GM23338 (cell line): Measurements from ENCODE around the gene ZSCAN9. TPM values are rescaled to one million over a fixed set of nuclear protein-coding genes. Genes with fewer than 3 reads are reported as not detected.

Experiments used
- ATAC-seq: fragments of 200-7000 bp; cut with Tn5 transposase; 3 replicates; pipeline ENCODE4 v1.9.1; 2020
- DNase-seq: peaks from one replicate; pipeline ENCODE4 v3.0.0-alpha.2; 2015; ENCODE audit warnings: low spot score
- H2AFZ ChIP-seq: fragments of 200-600 bp; sonication (generic); 2 replicates; pipeline ENCODE4 v1.8.0; 2016; ENCODE audit warnings: antibody characterized with exemption, mild to moderate bottlenecking, moderate library complexity
- H3F3A ChIP-seq: fragments of 200-600 bp; sonication (generic); replicated peaks from 2 replicates; pipeline ENCODE4 v1.8.0; 2017; ENCODE audit warnings: antibody characterized with exemption, mixed run types, low read depth
- H3K27ac ChIP-seq: fragments of 200-600 bp; sonication (generic); 2 replicates; pipeline ENCODE4 v1.6.1; 2016; ENCODE audit warnings: low read depth
- H3K27me3 ChIP-seq: fragments of 200-600 bp; sonication (generic); 2 replicates; pipeline ENCODE4 v1.8.0; 2016; ENCODE audit warnings: mild to moderate bottlenecking, mixed run types, moderate library complexity; ENCODE audit not compliant: insufficient read depth
- H3K36me3 ChIP-seq: fragments of 200-600 bp; sonication (generic); 2 replicates; pipeline ENCODE4 v1.8.0; 2016; ENCODE audit warnings: mild to moderate bottlenecking; ENCODE audit not compliant: insufficient read depth
- H3K4me1 ChIP-seq: fragments of 200-600 bp; sonication (generic); 2 replicates; pipeline ENCODE4 v1.8.0; 2016; ENCODE audit warnings: mild to moderate bottlenecking, moderate library complexity; ENCODE audit not compliant: insufficient read depth
- H3K4me2 ChIP-seq: fragments of 200-600 bp; sonication (generic); 2 replicates; pipeline ENCODE4 v1.7.1; 2017; ENCODE audit warnings: mixed run types
- H3K4me3 ChIP-seq: fragments of 200-600 bp; sonication (generic); 2 replicates; pipeline ENCODE4 v1.6.1; 2016; ENCODE audit warnings: mixed run types
- H3K79me2 ChIP-seq: fragments of 200-600 bp; sonication (generic); replicated peaks from 2 replicates; pipeline ENCODE4 v1.8.0; 2017; ENCODE audit warnings: mild to moderate bottlenecking; ENCODE audit not compliant: insufficient read depth
- H3K9me2 ChIP-seq: fragments of 200-600 bp; sonication (generic); 2 replicates; pipeline ENCODE4 v1.8.0; 2017; ENCODE audit not compliant: insufficient read depth
- H4K20me1 ChIP-seq: fragments of 200-600 bp; sonication (generic); replicated peaks from 2 replicates; pipeline ENCODE4 v1.8.0; 2017; ENCODE audit warnings: mild to moderate bottlenecking; ENCODE audit not compliant: insufficient read depth
- H3K27ac Mint-ChIP-seq: 2 replicates; pipeline ENCODE4 v1.8.0; 2020; ENCODE audit warnings: inconsistent platforms, mild to moderate bottlenecking, moderate library complexity, mixed read lengths
- H3K27me3 Mint-ChIP-seq: 3 replicates; pipeline ENCODE4 v1.8.0; 2022; ENCODE audit warnings: low read depth, mild to moderate bottlenecking, moderate library complexity, mixed read lengths, inconsistent platforms; ENCODE audit not compliant: insufficient read depth, poor library complexity
- H3K36me3 Mint-ChIP-seq: 3 replicates; pipeline ENCODE4 v1.8.0; 2021; ENCODE audit warnings: low read depth, mild to moderate bottlenecking, inconsistent platforms, moderate library complexity, mixed read lengths
- H3K4me1 Mint-ChIP-seq: 3 replicates; pipeline ENCODE4 v1.8.0; 2020; ENCODE audit warnings: mild to moderate bottlenecking, inconsistent platforms, mixed read lengths
- H3K4me3 Mint-ChIP-seq: 3 replicates; pipeline ENCODE4 v1.8.0; 2021; ENCODE audit warnings: moderate library complexity, mild to moderate bottlenecking, inconsistent platforms, mixed read lengths
- H3K9me3 Mint-ChIP-seq: 3 replicates; pipeline ENCODE4 v1.8.0; 2020; ENCODE audit warnings: moderate library complexity, mild to moderate bottlenecking, inconsistent platforms, mixed read lengths
- CREB1 ChIP-seq: fragments of 250-450 bp; sonication (Bioruptor Pico); IDR thresholded peaks from 2 replicates; pipeline ENCODE4 v1.5.0; 2020; ENCODE audit warnings: low read depth, mild to moderate bottlenecking, moderate library complexity
- ETS1 ChIP-seq: IDR thresholded peaks from 2 replicates; pipeline ENCODE4 v1.6.1; 2016; ENCODE audit warnings: antibody characterized with exemption
- EZH2 ChIP-seq: fragments of 200-600 bp; sonication (generic); IDR thresholded peaks from one replicate; pipeline ENCODE4 v1.8.0; 2017; ENCODE audit warnings: antibody characterized with exemption, mild to moderate bottlenecking, low read depth; ENCODE audit not compliant: unreplicated experiment
- EZH2phosphoT487 ChIP-seq: fragments of 200-600 bp; sonication (generic); IDR thresholded peaks from one replicate; pipeline ENCODE4 v1.8.1; 2018; ENCODE audit warnings: antibody characterized with exemption; ENCODE audit not compliant: unreplicated experiment
- JUNB ChIP-seq: IDR thresholded peaks from one replicate; pipeline ENCODE4 v1.6.1; 2016; ENCODE audit warnings: antibody characterized with exemption; ENCODE audit not compliant: unreplicated experiment
- NANOG ChIP-seq: IDR thresholded peaks from 2 replicates; pipeline ENCODE4 v1.6.1; 2016; ENCODE audit warnings: antibody characterized with exemption, borderline replicate concordance
- POLR2AphosphoS5 ChIP-seq: IDR thresholded peaks from 2 replicates; pipeline ENCODE4 v1.6.1; 2016; ENCODE audit warnings: antibody characterized with exemption, low read depth
- REST ChIP-seq: IDR thresholded peaks from one replicate; pipeline ENCODE4 v1.6.1; 2018; ENCODE audit warnings: antibody characterized with exemption; ENCODE audit not compliant: unreplicated experiment
- STAT1 ChIP-seq: IDR thresholded peaks from one replicate; pipeline ENCODE4 v1.6.1; 2016; ENCODE audit warnings: antibody characterized with exemption; ENCODE audit not compliant: unreplicated experiment
- ZNF114 ChIP-seq: fragments of 250-450 bp; sonication (Bioruptor Pico); IDR thresholded peaks from 2 replicates; pipeline ENCODE4 v1.5.0; 2020; ENCODE audit warnings: mild to moderate bottlenecking, moderate library complexity
- polyA plus RNA-seq: library from polyadenylated mRNA; unstranded; fragments of >200 nt; fragmentation: Nextera tagmentation; extraction: Ambion mirVana; gene quantifications from 2 replicates; pipeline ENCODE4 v1.2.1, GENCODE V29; 2016
- total RNA-seq: library from RNA; depleted of rRNA; stranded (reverse); fragments of >200 nt; shearing (Covaris generic); gene quantifications from 2 replicates; pipeline ENCODE4 v1.2.3, GENCODE V29; 2014
- TF ChIP-seq, protein P1 (sequence below), 2 experiments: fragments of 200-600 bp in 1 of 2; sonication (generic) in 1 of 2; conservative IDR thresholded peaks; 2 replicates each; pipeline versions ENCODE4 v1.5.1 to v1.6.1; 2016 to 2017; ENCODE audit warnings: antibody characterized with exemption in 2 of 2, low read depth in 2 of 2, mild to moderate bottlenecking in 2 of 2, moderate library complexity in 1 of 2

Gene ZSCAN9
- total and polyA plus RNA-seq, 2 experiments from 2014 or later, result 10.0 to 10.9 TPM

- TF ChIP-seq STAT1, result no peak
- no peak for TF ChIP-seq ETS1
- no peak for TF ChIP-seq POLR2AphosphoS5
- TF ChIP-seq, protein P1, sequence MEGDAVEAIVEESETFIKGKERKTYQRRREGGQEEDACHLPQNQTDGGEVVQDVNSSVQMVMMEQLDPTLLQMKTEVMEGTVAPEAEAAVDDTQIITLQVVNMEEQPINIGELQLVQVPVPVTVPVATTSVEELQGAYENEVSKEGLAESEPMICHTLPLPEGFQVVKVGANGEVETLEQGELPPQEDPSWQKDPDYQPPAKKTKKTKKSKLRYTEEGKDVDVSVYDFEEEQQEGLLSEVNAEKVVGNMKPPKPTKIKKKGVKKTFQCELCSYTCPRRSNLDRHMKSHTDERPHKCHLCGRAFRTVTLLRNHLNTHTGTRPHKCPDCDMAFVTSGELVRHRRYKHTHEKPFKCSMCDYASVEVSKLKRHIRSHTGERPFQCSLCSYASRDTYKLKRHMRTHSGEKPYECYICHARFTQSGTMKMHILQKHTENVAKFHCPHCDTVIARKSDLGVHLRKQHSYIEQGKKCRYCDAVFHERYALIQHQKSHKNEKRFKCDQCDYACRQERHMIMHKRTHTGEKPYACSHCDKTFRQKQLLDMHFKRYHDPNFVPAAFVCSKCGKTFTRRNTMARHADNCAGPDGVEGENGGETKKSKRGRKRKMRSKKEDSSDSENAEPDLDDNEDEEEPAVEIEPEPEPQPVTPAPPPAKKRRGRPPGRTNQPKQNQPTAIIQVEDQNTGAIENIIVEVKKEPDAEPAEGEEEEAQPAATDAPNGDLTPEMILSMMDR (conservative IDR thresholded peaks at IDR 0.05; ENCODE audit: low read depth in 2 of 2), result no peak
- no peak for TF ChIP-seq NANOG
- TF ChIP-seq JUNB, result no peak
- no peak for TF ChIP-seq EZH2
- no peak for TF ChIP-seq EZH2phosphoT487
- no peak for TF ChIP-seq REST
- TF ChIP-seq ZNF114 (CRISPR knock-in tag), result no peak
- no peak for TF ChIP-seq CREB1 (CRISPR knock-in tag)
Measured at GRCh38 chr6:28235912-28236452, 10.9 kb downstream of the ZSCAN9 start (continued).

- Histone ChIP-seq H3K9me2 (no peaks in the 10 kb centered on the region), H2AFZ (no peak overlapping the region), H4K20me1 (no peaks in the 10 kb centered on the region; the same call in 1 of the 2 replicates), H3K4me3 (no peak overlapping the region), H3K4me2 (no peak overlapping the region), H3K36me3 (peaks cover 6% of the 10 kb centered on the region; the same call in 1 of the 2 replicates), H3K4me1 (no peaks in the 10 kb centered on the region; the same call in 1 of the 2 replicates), H3F3A (no peaks in the 10 kb centered on the region), H3K27me3 (no peaks in the 10 kb centered on the region), H3K27ac (no peak overlapping the region), H3K79me2 (no peaks in the 10 kb centered on the region)
- no peak overlapping the region for H3K4me3 Mint-ChIP-seq
- H3K9me3 Mint-ChIP-seq, result no peaks in the 10 kb centered on the region; the same call in 2 of the 3 replicates
- H3K27me3 Mint-ChIP-seq, result no peaks in the 10 kb centered on the region
- DNase-seq (no peak), ATAC-seq (no peak)
- H3K4me1 Mint-ChIP-seq, result peaks cover 2% of the 10 kb centered on the region; the same call in 2 of the 3 replicates
- peaks cover 9% of the 10 kb centered on the region; the same call in 1 of the 3 replicates for H3K36me3 Mint-ChIP-seq
- H3K27ac Mint-ChIP-seq, result no peak overlapping the region
- TF ChIP-seq ZNF114 (CRISPR knock-in tag) (no peak), JUNB (no peak), EZH2 (no peak), STAT1 (no peak)
Measured at GRCh38 chr6:28239636-28240035, 14.6 kb downstream of the ZSCAN9 start.
